K562 (cell line): Measurements from ENCODE around the gene SLC12A9. TPM values are rescaled to one million over a fixed set of nuclear protein-coding genes. Genes with fewer than 3 reads are reported as not detected.

Experiments used
- BMI1 ChIP-seq: fragments of 150-350 bp; IDR thresholded peaks from 2 replicates; pipeline ENCODE4 v1.6.1; 2014; ENCODE audit warnings: low read length
- GATAD2A ChIP-seq: fragments of 450-650 bp; IDR thresholded peaks from 2 replicates; pipeline ENCODE4 v1.6.1; 2017
- HDAC1 ChIP-seq, 2 experiments: fragments of 450-650 bp; IDR thresholded peaks; 2 replicates each; pipeline ENCODE4 v1.6.1; 2016 to 2017; ENCODE audit warnings: inconsistent platforms in 1 of 2, mild to moderate bottlenecking in 1 of 2, moderate library complexity in 1 of 2
- HNRNPL ChIP-seq: fragments of 200-400 bp; formaldehyde crosslinking; IDR thresholded peaks from 2 replicates; pipeline ENCODE4 v1.6.1; 2017; ENCODE audit warnings: low read depth, mild to moderate bottlenecking, low read length
- LCOR ChIP-seq: sonication (generic); formaldehyde crosslinking; IDR thresholded peaks from 2 replicates; pipeline ENCODE4 v1.8.0; 2022; ENCODE audit warnings: mild to moderate bottlenecking, missing genetic modification reagents
- MNT ChIP-seq, 2 experiments: fragments of 450-650 bp; conservative IDR thresholded peaks; 2 replicates each; pipeline ENCODE4 v1.6.1; 2017; ENCODE audit warnings: mild to moderate bottlenecking in 2 of 2, moderate library complexity in 2 of 2
- MTA3 ChIP-seq: fragments of 450-650 bp; formaldehyde crosslinking; IDR thresholded peaks from 2 replicates; pipeline ENCODE4 v1.6.1; 2017; ENCODE audit warnings: mild to moderate bottlenecking, borderline replicate concordance
- NRF1 ChIP-seq, 2 experiments: fragments of 450-650 bp; IDR thresholded peaks in 1 of 2; conservative IDR thresholded peaks in 1 of 2; 2 replicates each; pipeline ENCODE4 v1.6.1; 2014; ENCODE audit warnings: mild to moderate bottlenecking in 2 of 2
- SIN3A ChIP-seq, 2 experiments: fragments of 150-350 bp in 1 of 2; IDR thresholded peaks; 2 replicates each; pipeline ENCODE4 v1.6.1; 2011 to 2016; ENCODE audit warnings: borderline replicate concordance in 2 of 2, low read depth in 2 of 2, low read length in 2 of 2, mild to moderate bottlenecking in 2 of 2, moderate library complexity in 2 of 2; ENCODE audit not compliant: control insufficient read depth in 1 of 2
- TBL1XR1 ChIP-seq, 2 experiments: IDR thresholded peaks; 2 replicates each; pipeline ENCODE4 v1.6.1; 2012; ENCODE audit warnings: improper control_type of control experiment in 2 of 2, low read length in 2 of 2, mild to moderate bottlenecking in 1 of 2
- TRIM25 ChIP-seq: fragments of 450-650 bp; IDR thresholded peaks from 2 replicates; pipeline ENCODE4 v1.7.0; 2016; ENCODE audit warnings: borderline replicate concordance
- XRCC5 ChIP-seq: fragments of 200-400 bp; formaldehyde crosslinking; IDR thresholded peaks from 2 replicates; pipeline ENCODE4 v1.6.1; 2017; ENCODE audit warnings: low read depth, mild to moderate bottlenecking, low read length
- ZBTB1 ChIP-seq: sonication (generic); formaldehyde crosslinking; IDR thresholded peaks from 2 replicates; pipeline ENCODE4 v1.8.1; 2023; ENCODE audit warnings: missing genetic modification reagents, low read depth, mild to moderate bottlenecking, borderline replicate concordance
- ZNF740 ChIP-seq, 3 experiments: fragments of 200-800 bp in 1 of 3; sonication (Bioruptor generic) in 1 of 3; sonication (generic) in 1 of 3; formaldehyde crosslinking in 1 of 3; IDR thresholded peaks; 2 replicates each; pipeline versions ENCODE4 v1.6.1 to v1.8.0; 2016 to 2022; ENCODE audit warnings: mild to moderate bottlenecking in 2 of 3, missing compliant biosample characterization in 2 of 3, missing genetic modification characterization in 2 of 3, missing genetic modification reagents in 1 of 3
- polyA plus RNA-seq, 8 experiments: library from polyadenylated mRNA; depleted of rRNA in 4 of 8; stranded (reverse) in 5 of 8; unstranded in 3 of 8; fragments of >200 nt; fragmentation: Nextera tagmentation in 2 of 8; fragmentation: Illumina TruSeq in 1 of 8; extraction: Ambion mirVana in 2 of 8; extraction: Trizol in 1 of 8; gene quantifications; 2 replicates each; pipeline versions ENCODE4 v1.2.1 to v1.2.3, GENCODE V29; 2011 to 2014; ENCODE audit warnings: inconsistent platforms in 1 of 8, missing spikeins in 1 of 8
- total RNA-seq, 7 experiments: library from RNA; depleted of rRNA in 6 of 7; stranded (reverse); fragments of >200 nt in 6 of 7; fragmentation: Illumina TruSeq in 2 of 7; extraction: Trizol in 2 of 7; gene quantifications; 2 replicates each; pipeline versions ENCODE4 v1.2.1 to v1.2.3, GENCODE V29; 2011 to 2021; ENCODE audit warnings: low replicate concordance in 1 of 7
- TF ChIP-seq, protein P1 (sequence below): fragments of 250-450 bp; sonication (Bioruptor Pico); IDR thresholded peaks from 2 replicates; pipeline ENCODE4 v1.5.0; 2022; ENCODE audit warnings: mild to moderate bottlenecking
- TF ChIP-seq, protein P2 (sequence below): fragments of 450-650 bp; IDR thresholded peaks from 2 replicates; pipeline ENCODE4 v1.6.1; 2016; ENCODE audit warnings: antibody characterized with exemption

Gene SLC12A9
- total and polyA plus RNA-seq, 9 of the 15 experiments (the other 6 are each of a cell fraction or from before 2014, with no cell fraction given) = 0.06 to 20.2 (median 10.7) TPM

DNA sequence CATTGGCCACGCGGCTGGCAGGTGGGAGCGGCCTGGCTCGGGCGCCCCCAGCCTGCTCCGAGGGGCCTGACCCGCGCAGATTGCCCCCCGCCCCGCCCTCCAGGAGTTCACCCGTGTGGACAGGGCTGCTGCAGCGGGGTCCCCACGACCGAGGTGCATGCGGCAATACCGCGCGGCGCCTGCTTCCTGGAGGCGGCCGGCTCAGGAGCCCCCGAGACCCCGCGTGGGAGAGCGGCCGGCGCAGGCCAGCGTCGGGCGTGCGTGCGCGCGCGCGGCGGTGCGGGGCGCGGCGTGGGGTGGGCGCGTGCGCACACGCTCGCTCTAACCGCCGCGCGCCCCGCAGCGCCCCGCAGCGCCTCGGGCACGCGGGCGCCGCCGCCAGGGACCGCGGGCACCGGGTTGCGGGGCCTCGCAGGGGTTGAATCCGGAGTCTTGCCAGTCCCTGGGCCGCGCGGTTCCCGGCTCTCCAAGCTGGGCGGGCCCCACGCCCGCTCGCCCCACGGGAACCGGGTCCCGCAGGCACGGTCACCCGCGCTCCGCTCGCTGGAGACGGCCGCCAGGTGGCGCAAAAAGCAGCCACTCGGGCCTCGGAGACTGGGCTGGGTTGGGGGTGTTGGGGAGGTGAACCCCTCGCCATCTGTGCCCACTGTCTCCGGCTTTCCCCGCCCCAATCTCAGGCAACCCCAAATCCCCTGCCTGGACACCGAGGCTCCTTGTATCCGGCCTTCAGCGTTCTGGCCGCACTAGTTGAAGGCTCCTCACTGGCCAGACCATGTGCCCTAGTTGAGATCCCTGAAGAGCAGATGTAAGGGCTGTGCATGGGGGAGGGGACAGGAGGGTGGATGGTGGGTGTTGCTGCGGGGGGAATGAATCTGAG lies 44.5 kb downstream of the SLC12A9 start (continued):
- TF ChIP-seq TRIM25 = no peak
- peak; percentile 67; the same call in 1 of the 2 replicates for TF ChIP-seq ZNF740 (CRISPR knock-in tag; IDR thresholded peaks at IDR 0.05)
- peak in 1 of 2 experiments; percentile 58; a peak in 1 of 4 replicates for TF ChIP-seq ZNF740 (tag; IDR thresholded peaks at IDR 0.05)
- peak; percentile 68; the same call in 1 of the 2 replicates for TF ChIP-seq MTA3
- peak; percentile 89 for TF ChIP-seq HNRNPL
- TF ChIP-seq BMI1 = no peak
- TF ChIP-seq SIN3A (IDR thresholded peaks at IDR 0.05; ENCODE audit: borderline replicate concordance in 2 of 2, control insufficient read depth in 1 of 2, low read depth in 2 of 2, low read length in 2 of 2) = 0 out of 4 replicates have a peak, but pooled peaks of 1 of the 2 experiments have one; percentile 6
- no peak; a peak in 2 of 4 replicates for TF ChIP-seq HDAC1 (IDR thresholded peaks at IDR 0.05)
- peak in 1 of 2 experiments; percentile 55; a peak in 2 of 4 replicates for TF ChIP-seq NRF1 (conservative IDR thresholded peaks at IDR 0.05 in 1 of 2, IDR thresholded peaks at IDR 0.05 in 1 of 2)
- 0 out of 2 replicates have a peak, but pooled peaks have one; percentile 35 for TF ChIP-seq XRCC5
- TF ChIP-seq GATAD2A = 0 out of 2 replicates have a peak, but pooled peaks have one; percentile 11
- TF ChIP-seq LCOR (CRISPR knock-in tag) = no peak; the same call in 1 of the 2 replicates
- TF ChIP-seq ZBTB1 = 0 out of 2 replicates have a peak, but pooled peaks have one; percentile 16
- TF ChIP-seq TBL1XR1 (IDR thresholded peaks at IDR 0.05; ENCODE audit: low read length in 2 of 2) = 0 out of 4 replicates have a peak, but pooled peaks of 1 of the 2 experiments have one; percentile 62
- peak in 1 of 2 experiments; percentile 54; a peak in 3 of 4 replicates for TF ChIP-seq MNT (conservative IDR thresholded peaks at IDR 0.05)
- TF ChIP-seq, protein P1, sequence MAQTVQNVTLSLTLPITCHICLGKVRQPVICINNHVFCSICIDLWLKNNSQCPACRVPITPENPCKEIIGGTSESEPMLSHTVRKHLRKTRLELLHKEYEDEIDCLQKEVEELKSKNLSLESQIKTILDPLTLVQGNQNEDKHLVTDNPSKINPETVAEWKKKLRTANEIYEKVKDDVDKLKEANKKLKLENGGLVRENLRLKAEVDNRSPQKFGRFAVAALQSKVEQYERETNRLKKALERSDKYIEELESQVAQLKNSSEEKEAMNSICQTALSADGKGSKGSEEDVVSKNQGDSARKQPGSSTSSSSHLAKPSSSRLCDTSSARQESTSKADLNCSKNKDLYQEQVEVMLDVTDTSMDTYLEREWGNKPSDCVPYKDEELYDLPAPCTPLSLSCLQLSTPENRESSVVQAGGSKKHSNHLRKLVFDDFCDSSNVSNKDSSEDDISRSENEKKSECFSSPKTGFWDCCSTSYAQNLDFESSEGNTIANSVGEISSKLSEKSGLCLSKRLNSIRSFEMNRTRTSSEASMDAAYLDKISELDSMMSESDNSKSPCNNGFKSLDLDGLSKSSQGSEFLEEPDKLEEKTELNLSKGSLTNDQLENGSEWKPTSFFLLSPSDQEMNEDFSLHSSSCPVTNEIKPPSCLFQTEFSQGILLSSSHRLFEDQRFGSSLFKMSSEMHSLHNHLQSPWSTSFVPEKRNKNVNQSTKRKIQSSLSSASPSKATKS (CRISPR knock-in tag) = no peak
- TF ChIP-seq, protein P2, sequence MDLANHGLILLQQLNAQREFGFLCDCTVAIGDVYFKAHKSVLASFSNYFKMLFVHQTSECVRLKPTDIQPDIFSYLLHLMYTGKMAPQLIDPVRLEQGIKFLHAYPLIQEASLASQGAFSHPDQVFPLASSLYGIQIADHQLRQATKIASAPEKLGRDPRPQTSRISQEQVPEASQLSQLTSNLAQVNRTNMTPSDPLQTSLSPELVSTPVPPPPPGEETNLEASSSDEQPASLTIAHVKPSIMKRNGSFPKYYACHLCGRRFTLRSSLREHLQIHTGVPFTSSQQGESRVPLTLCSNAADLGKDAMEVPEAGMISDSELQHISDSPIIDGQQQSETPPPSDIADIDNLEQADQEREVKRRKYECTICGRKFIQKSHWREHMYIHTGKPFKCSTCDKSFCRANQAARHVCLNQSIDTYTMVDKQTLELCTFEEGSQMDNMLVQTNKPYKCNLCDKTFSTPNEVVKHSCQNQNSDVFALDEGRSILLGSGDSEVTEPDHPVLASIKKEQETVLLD = peak; percentile 73
